ENCODE results near the gene C3orf49.

C3orf49 gene

GRCh38 chr3:63798544-63798943, 20.6 kb upstream of the C3orf49 start:
- H3K9ac ChIP-seq, result no peak overlapping the region
- no peaks in the 10 kb centered on the region for H3K36me3 ChIP-seq (ENCODE audit: control insufficient read depth, insufficient read depth, low read length)
- no peak overlapping the region for H3K4me2 ChIP-seq (ENCODE audit: low read length)
- no peak overlapping the region for H3K4me3 ChIP-seq (ENCODE audit: low read depth, low read length)
- no peaks in the 10 kb centered on the region for H3K79me2 ChIP-seq
- no peak for TF ChIP-seq CTCF (IDR thresholded peaks at IDR 0.05)
- no peaks in the 10 kb centered on the region for H3K27me3 ChIP-seq (ENCODE audit: control insufficient read depth, insufficient read depth, low read length)
- no peak overlapping the region for H2AFZ ChIP-seq
- H3K27ac ChIP-seq, result no peak overlapping the region
- no peaks in the 10 kb centered on the region for H3K9me3 ChIP-seq (ENCODE audit: control insufficient read depth, low read length)
- H3K4me1 ChIP-seq, result no peaks in the 10 kb centered on the region

- H3K27ac ChIP-seq, result no peak overlapping the region
- H3K4me3 ChIP-seq (ENCODE audit: low read depth, low read length), result no peak overlapping the region
- H3K36me3 ChIP-seq (ENCODE audit: control insufficient read depth, insufficient read depth, low read length), result no peaks in the 10 kb centered on the region
- H3K79me2 ChIP-seq, result no peaks in the 10 kb centered on the region
- H3K9ac ChIP-seq, result no peak overlapping the region
- H3K4me1 ChIP-seq, result no peaks in the 10 kb centered on the region
- TF ChIP-seq CTCF (IDR thresholded peaks at IDR 0.05), result no peak
- no peak overlapping the region for H2AFZ ChIP-seq
- no peaks in the 10 kb centered on the region for H3K27me3 ChIP-seq (ENCODE audit: control insufficient read depth, insufficient read depth, low read length)
- no peak overlapping the region for H3K4me2 ChIP-seq (ENCODE audit: low read length)
- no peaks in the 10 kb centered on the region for H3K9me3 ChIP-seq (ENCODE audit: control insufficient read depth, low read length)
Observed at GRCh38 chr3:63798949-63799348, 20.1 kb upstream of the C3orf49 start.

GRCh38 chr3:63800097-63800496, 19.0 kb upstream of the C3orf49 start:
- Histone ChIP-seq H3K27me3 (ENCODE audit: control insufficient read depth, insufficient read depth, low read length) (no peaks in the 10 kb centered on the region), H3K9me3 (ENCODE audit: control insufficient read depth, low read length) (no peaks in the 10 kb centered on the region), H2AFZ (no peak overlapping the region), H3K4me2 (ENCODE audit: low read length) (no peak overlapping the region), H3K9ac (no peak overlapping the region), H3K36me3 (ENCODE audit: control insufficient read depth, insufficient read depth, low read length) (no peaks in the 10 kb centered on the region), H3K4me1 (no peaks in the 10 kb centered on the region), H3K4me3 (ENCODE audit: low read depth, low read length) (no peak overlapping the region), H3K27ac (no peak overlapping the region), H3K79me2 (no peaks in the 10 kb centered on the region)
- no peak for TF ChIP-seq CTCF (IDR thresholded peaks at IDR 0.05)

GRCh38 chr3:63803911-63804310, 15.2 kb upstream of the C3orf49 start:
- Histone ChIP-seq H3K4me3 (ENCODE audit: low read depth, low read length) (no peak overlapping the region), H3K36me3 (ENCODE audit: control insufficient read depth, insufficient read depth, low read length) (no peaks in the 10 kb centered on the region), H2AFZ (no peak overlapping the region), H3K4me2 (ENCODE audit: low read length) (no peak overlapping the region), H3K27me3 (ENCODE audit: control insufficient read depth, insufficient read depth, low read length) (no peaks in the 10 kb centered on the region), H3K27ac (no peak overlapping the region), H3K9me3 (ENCODE audit: control insufficient read depth, low read length) (no peaks in the 10 kb centered on the region), H3K9ac (no peak overlapping the region), H3K4me1 (no peaks in the 10 kb centered on the region), H3K79me2 (no peaks in the 10 kb centered on the region)
- TF ChIP-seq CTCF (IDR thresholded peaks at IDR 0.05), result no peak

- no peaks in the 10 kb centered on the region for H3K27me3 ChIP-seq (ENCODE audit: control insufficient read depth, insufficient read depth, low read length)
- no peaks in the 10 kb centered on the region for H3K4me1 ChIP-seq
- no peak overlapping the region for H3K9ac ChIP-seq
- H3K27ac ChIP-seq, result no peak overlapping the region
- no peaks in the 10 kb centered on the region for H3K9me3 ChIP-seq (ENCODE audit: control insufficient read depth, low read length)
- no peak overlapping the region for H3K4me2 ChIP-seq (ENCODE audit: low read length)
- H3K4me3 ChIP-seq (ENCODE audit: low read depth, low read length), result no peak overlapping the region
- no peak for TF ChIP-seq CTCF (IDR thresholded peaks at IDR 0.05)
- no peak overlapping the region for H2AFZ ChIP-seq
- no peaks in the 10 kb centered on the region for H3K79me2 ChIP-seq
- H3K36me3 ChIP-seq (ENCODE audit: control insufficient read depth, insufficient read depth, low read length), result no peaks in the 10 kb centered on the region
Observed at GRCh38 chr3:63807961-63808565, 11.0 kb upstream of the C3orf49 start.

Data from parathyroid adenoma (tissue), 2 donors.